H1 (cell line): Measurements from ENCODE around the gene SLIT3. TPM values are rescaled to one million over a fixed set of nuclear protein-coding genes. Genes with fewer than 3 reads are reported as not detected.

Source experiments
- TAF7 ChIP-seq: optimal IDR thresholded peaks from 2 replicates; pipeline ENCODE3; 2011; ENCODE audit warnings: low read depth, mild to moderate bottlenecking, inconsistent platforms, low read length, moderate library complexity, borderline replicate concordance
- TBP ChIP-seq: IDR thresholded peaks from 2 replicates; pipeline ENCODE4 v1.6.1; 2011; ENCODE audit warnings: low read depth, low read length, improper control_type of control experiment
- polyA plus RNA-seq, 7 experiments: library from polyadenylated mRNA; depleted of rRNA in 3 of 7; stranded (reverse) in 5 of 7; unstranded in 2 of 7; fragments of >200 nt in 5 of 7; fragments of 200-250 nt in 2 of 7; gene quantifications; 1 replicate in 5 of 7; 2 replicates in 1 of 7; 4 replicates in 1 of 7; pipeline versions ENCODE4 v1.2.1 to v1.2.3, GENCODE V29; 2011 to 2013; ENCODE audit warnings: missing spikeins in 2 of 7, mixed read lengths in 2 of 7
- total RNA-seq: library from RNA; stranded (reverse); fragmentation: NEBNext Ultra II Directional; extraction: Animal tissue kit (Norgen Biotek cat#: 25700); gene quantifications from 2 replicates; pipeline ENCODE4 v1.2.1, GENCODE V29; 2021

The SLIT3 gene
- total and polyA plus RNA-seq, 2 of the 8 experiments (the other 6 are each of a cell fraction or from before 2014, with no cell fraction given), result 1.1 to 1.2 TPM

DNA sequence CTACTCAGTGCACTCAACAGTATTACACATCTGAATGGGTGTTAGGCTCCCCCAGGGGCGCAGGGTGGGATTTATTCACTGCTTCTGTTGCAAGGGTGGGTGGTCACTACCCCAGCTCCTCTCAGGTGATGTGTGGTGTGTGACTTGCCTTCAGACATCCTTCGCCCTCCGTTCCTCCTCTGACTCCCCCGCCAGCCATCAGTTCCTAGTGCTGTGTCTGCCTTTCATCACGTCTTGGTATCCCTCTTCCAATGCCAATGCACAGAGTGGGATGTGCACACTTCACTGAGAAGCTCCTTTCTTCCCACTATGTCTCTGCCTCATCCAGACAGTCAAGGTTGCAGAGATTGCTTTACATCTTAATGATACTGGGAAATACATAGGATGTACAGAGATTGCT, 79.4 kb downstream of the SLIT3 start (continued):
- TF ChIP-seq TBP, result no peak
- TF ChIP-seq TAF7, result no peak
- TF ChIP-seq, all 59 proteins: peak for 0
